Gastroesophageal sphincter (tissue), 4 donors: ENCODE measurements around the gene CRABP2. TPM values are rescaled to one million over a fixed set of nuclear protein-coding genes. Genes with fewer than 3 reads are reported as not detected.

Experiments
- ATAC-seq: fragments of 150-250 bp; one replicate; pipeline ENCODE4 v1.9.1; 2016; ENCODE audit warnings: mild to moderate bottlenecking, moderate library complexity
- H3K27ac ChIP-seq, 4 donors: fragments of 200-600 bp; sonication (generic) in 3 of 4; 1 replicate in 3 of 4; 2 replicates in 1 of 4; pipeline ENCODE4 v1.5.1; 2016 to 2019
- H3K27me3 ChIP-seq: fragments of 200-600 bp; sonication (generic); one replicate; pipeline ENCODE4 v1.5.1; 2019
- H3K36me3 ChIP-seq, 2 donors: fragments of 200-600 bp; sonication (generic); one replicate each; pipeline ENCODE4 v1.5.1; 2019; ENCODE audit warnings: control low read depth in 1 of 2
- H3K4me1 ChIP-seq, 3 donors: fragments of 200-600 bp; sonication (generic); 1 replicate in 2 of 3; 2 replicates in 1 of 3; pipeline ENCODE4 v1.5.1; 2016 to 2019; ENCODE audit warnings: control low read depth in 2 of 3
- H3K4me3 ChIP-seq, 2 donors: fragments of 200-600 bp; sonication (generic); one replicate each; pipeline ENCODE4 v1.5.1; 2019; ENCODE audit warnings: mild to moderate bottlenecking in 1 of 2, moderate library complexity in 1 of 2
- H3K9me3 ChIP-seq, 3 donors: fragments of 200-600 bp; sonication (generic); one replicate each; pipeline ENCODE4 v1.5.1; 2017 to 2019; ENCODE audit warnings: control low read depth in 2 of 3
- EP300 ChIP-seq: sonication (generic); formaldehyde crosslinking; IDR thresholded peaks from one replicate; pipeline ENCODE4 v1.6.1; 2017; ENCODE audit warnings: antibody characterized with exemption, mild to moderate bottlenecking
- POLR2A ChIP-seq, 2 donors: fragments of 450-650 bp; IDR thresholded peaks; one replicate each; pipeline ENCODE4 v1.6.1; 2017; ENCODE audit warnings: antibody characterized with exemption in 2 of 2, mild to moderate bottlenecking in 2 of 2, moderate library complexity in 1 of 2
- POLR2AphosphoS5 ChIP-seq: sonication (generic); formaldehyde crosslinking; IDR thresholded peaks from one replicate; pipeline ENCODE4 v1.6.1; 2017; ENCODE audit warnings: antibody characterized with exemption
- WGBS, 2 donors: methylation state at CpG; one replicate each; pipeline ENCODE4 v1.1.5; 2018; ENCODE audit warnings: low coverage in 1 of 2; 5-methylcytosine and 5-hydroxymethylcytosine counted together
- total RNA-seq, 4 donors: library from RNA; depleted of rRNA; stranded (reverse); fragments of >200 nt; gene quantifications; one replicate each; pipeline ENCODE4 v1.1.0, GENCODE V29; 2016
- TF ChIP-seq, protein P1 (sequence below), 4 experiments: fragments of 200-600 bp in 2 of 4; fragments of 450-650 bp in 2 of 4; sonication (generic) in 1 of 4; IDR thresholded peaks; one replicate each; pipeline ENCODE4 v1.5.1; 2017 to 2019; ENCODE audit warnings: antibody characterized with exemption in 4 of 4, mild to moderate bottlenecking in 2 of 4, moderate library complexity in 2 of 4

CRABP2 gene
- total RNA-seq, 4 donors from 2014 or later: 0.54 to 36.7 (median 6.0) TPM

DNA sequence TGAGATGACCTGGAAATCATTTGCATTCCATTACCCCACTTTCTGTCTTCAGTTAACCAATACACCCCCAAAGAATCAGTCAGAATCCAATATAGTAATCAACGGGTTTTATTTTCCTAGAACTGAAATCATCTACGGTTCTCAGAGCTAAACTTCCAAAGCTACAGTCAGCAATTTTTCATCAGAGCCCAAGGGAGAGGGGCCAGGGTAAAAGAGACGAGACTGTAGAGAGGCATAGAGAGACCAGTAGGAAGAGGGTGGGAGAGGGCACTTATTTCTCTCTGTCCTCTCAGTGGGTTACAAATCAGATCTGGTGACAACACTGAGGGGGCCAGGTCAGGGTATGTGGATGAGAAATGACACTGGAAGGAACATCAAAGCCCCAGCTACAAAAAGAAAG, 36.6 kb upstream of the CRABP2 start:
- Histone ChIP-seq H3K27ac (peak overlapping the region in 3 of 4 donors; percentile 84 to 89 (median 85)), H3K36me3 (peaks cover 0 to 51% of the 10 kb centered on the region in 2 donors), H3K9me3 (no peaks in the 10 kb centered on the region), H3K27me3 (no peaks in the 10 kb centered on the region), H3K4me3 (no peak overlapping the region), H3K4me1 (peaks cover 3 to 53% (median 16%) of the 10 kb centered on the region in 3 donors)
- TF ChIP-seq, protein P1, sequence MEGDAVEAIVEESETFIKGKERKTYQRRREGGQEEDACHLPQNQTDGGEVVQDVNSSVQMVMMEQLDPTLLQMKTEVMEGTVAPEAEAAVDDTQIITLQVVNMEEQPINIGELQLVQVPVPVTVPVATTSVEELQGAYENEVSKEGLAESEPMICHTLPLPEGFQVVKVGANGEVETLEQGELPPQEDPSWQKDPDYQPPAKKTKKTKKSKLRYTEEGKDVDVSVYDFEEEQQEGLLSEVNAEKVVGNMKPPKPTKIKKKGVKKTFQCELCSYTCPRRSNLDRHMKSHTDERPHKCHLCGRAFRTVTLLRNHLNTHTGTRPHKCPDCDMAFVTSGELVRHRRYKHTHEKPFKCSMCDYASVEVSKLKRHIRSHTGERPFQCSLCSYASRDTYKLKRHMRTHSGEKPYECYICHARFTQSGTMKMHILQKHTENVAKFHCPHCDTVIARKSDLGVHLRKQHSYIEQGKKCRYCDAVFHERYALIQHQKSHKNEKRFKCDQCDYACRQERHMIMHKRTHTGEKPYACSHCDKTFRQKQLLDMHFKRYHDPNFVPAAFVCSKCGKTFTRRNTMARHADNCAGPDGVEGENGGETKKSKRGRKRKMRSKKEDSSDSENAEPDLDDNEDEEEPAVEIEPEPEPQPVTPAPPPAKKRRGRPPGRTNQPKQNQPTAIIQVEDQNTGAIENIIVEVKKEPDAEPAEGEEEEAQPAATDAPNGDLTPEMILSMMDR (IDR thresholded peaks at IDR 0.05): no peak
- no peak for TF ChIP-seq EP300
- TF ChIP-seq POLR2A (IDR thresholded peaks at IDR 0.05): no peak
- TF ChIP-seq POLR2AphosphoS5: no peak
- ATAC-seq: no peak
- WGBS, 2 donors: 47 to 95% methylated on average over 2 to 3 of the region's 3 CpGs

DNA sequence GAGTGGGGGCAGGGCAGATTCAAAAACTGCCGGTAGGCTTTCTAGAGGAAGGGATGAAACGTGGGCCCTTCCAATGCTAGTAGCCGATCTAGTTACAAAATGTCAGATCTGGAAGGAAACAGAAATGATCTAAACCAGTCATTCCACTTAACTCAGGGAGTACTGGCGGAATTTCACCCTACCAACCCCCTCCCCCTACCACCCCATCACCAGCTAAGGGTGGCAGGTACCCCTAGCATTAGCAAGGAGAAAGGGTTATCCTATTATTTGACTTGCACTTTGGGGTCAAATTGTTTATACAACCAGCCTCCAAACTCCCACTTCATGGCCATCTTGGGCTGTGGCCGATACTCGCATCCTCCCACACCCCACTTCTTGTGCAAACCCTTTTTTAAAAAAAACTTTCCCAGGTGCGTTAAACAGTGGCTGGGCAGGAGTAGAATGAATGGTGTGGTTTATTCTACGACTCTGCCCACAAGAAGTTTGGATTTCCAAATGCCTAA, 36.1 kb upstream of the CRABP2 start:
- H3K4me3 ChIP-seq: peak overlapping the region in 1 of 2 donors; percentile 77
- 70 to 76% methylated on average over 2 to 6 of the region's 8 CpGs for WGBS, 2 donors
- H3K4me1 ChIP-seq: peaks cover 3 to 50% (median 16%) of the 10 kb centered on the region in 3 donors
- peaks cover 0 to 56% of the 10 kb centered on the region in 2 donors for H3K36me3 ChIP-seq
- TF ChIP-seq EP300: no peak
- TF ChIP-seq, protein P1 (IDR thresholded peaks at IDR 0.05): no peak
- no peak for TF ChIP-seq POLR2A (IDR thresholded peaks at IDR 0.05)
- TF ChIP-seq POLR2AphosphoS5: no peak
- H3K27me3 ChIP-seq: no peaks in the 10 kb centered on the region
- no peak for ATAC-seq
- peak overlapping the region; percentile 68 to 89 (median 84) for H3K27ac ChIP-seq
- no peaks in the 10 kb centered on the region for H3K9me3 ChIP-seq

DNA sequence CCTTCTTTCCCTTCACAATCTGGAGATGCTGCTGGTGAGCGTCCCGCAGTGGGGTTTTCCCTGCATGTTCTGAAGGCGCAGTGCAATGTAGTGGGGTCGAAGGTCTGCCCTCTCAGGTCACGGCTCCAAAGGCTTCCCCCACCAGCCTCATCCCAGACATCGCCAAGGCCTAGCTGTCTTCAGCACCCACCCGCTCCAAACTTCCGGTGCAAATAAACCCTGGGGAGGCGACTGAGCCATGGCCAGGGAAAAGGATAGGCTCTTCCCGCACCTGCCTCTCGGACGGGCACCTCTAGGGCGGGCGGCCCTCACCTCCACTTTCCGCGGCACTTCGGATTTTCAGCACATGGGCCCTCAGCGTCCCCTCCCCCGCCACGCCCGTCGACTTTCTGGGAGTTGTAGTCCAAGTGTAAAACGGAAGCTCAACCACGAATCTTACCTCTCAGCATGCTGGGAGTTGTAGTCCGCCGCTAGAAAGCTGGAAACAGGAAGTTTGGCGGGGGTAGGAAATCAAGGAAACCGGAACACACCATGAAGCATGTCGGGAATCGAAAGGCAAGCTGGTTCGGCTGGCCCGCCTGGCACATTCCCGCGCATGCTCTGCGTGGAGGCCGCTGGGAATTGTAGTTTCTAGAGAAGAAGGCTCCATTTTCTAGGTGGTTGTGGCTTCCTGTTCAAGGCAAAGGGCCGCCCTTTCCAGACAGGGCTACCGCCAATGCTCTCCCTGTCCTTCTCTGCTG, 35.5 kb upstream of the CRABP2 start, which contains the start of gene MRPL24:
Gene MRPL24 (minus strand): TSS at position 348 of the 740 bp plus-strand sequence. CDS start 2,384 bp downstream, outside the sequence.
- Histone ChIP-seq H3K27me3 (no peaks in the 10 kb centered on the region), H3K4me3 (peak within 1 kb of the TSS; percentile 33 to 77), H3K4me1 (peaks cover 0 to 44% (median 10%) of the 10 kb centered on the region in 3 donors), H3K27ac (peak within 1 kb of the TSS; percentile 68 to 89 (median 84)), H3K36me3 (peaks cover 0 to 62% of the 10 kb centered on the region in 2 donors), H3K9me3 (no peaks in the 10 kb centered on the region)
- TF ChIP-seq, protein P1 (IDR thresholded peaks at IDR 0.05): peak in 1 of 4 experiments; percentile 3
- no peak for TF ChIP-seq EP300
- peak in 1 of 2 donors; percentile 24 for TF ChIP-seq POLR2A (IDR thresholded peaks at IDR 0.05)
- peak; percentile 86 for TF ChIP-seq POLR2AphosphoS5
- WGBS, 2 donors: 0% methylated on average over 1 to 9 of the region's 38 CpGs
- ATAC-seq: peak; percentile 96

DNA sequence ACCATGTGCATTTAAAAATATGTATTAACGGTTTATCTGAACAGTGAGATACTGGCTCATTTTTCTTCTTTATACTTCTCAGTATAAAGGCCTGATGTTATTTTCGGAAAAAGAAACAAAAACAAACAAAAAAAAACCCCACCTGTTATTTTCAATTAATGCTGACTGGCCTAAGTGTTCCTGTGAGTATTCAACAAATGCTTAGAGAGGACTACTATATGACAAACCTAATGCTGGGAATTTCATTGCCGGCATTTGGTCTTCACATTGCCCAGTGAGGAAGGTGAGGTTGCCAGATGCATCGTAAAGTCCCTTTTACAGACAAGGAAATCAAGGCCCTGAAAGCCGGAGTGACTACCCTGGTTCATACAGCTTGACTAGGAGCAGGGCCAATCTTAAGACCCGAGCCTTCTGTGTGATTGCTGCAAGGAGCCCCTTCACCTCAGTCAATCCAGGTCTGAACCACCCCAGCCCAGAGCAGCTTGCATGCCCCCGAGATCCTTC, 34.9 kb upstream of the CRABP2 start:
- ATAC-seq: peak; percentile 0
- 21 to 42% methylated on average over 3 to 5 of the region's 7 CpGs for WGBS, 2 donors

More for the DNA sequence above, 34.9 kb upstream of the CRABP2 start:
- H3K4me1 ChIP-seq: peaks cover 0 to 37% (median 6%) of the 10 kb centered on the region in 3 donors
- peak overlapping the region; percentile 33 to 77 for H3K4me3 ChIP-seq
- peak overlapping the region in 3 of 4 donors; percentile 71 to 85 (median 84) for H3K27ac ChIP-seq
- peaks cover 0 to 66% of the 10 kb centered on the region in 2 donors for H3K36me3 ChIP-seq
- TF ChIP-seq POLR2AphosphoS5 (no peak), POLR2A (IDR thresholded peaks at IDR 0.05) (no peak), EP300 (no peak)
- TF ChIP-seq, protein P1 (IDR thresholded peaks at IDR 0.05): no peak
- H3K27me3 ChIP-seq: no peaks in the 10 kb centered on the region
- no peaks in the 10 kb centered on the region for H3K9me3 ChIP-seq
